Kidney (tissue), 14 donors: ENCODE results near the gene RHBDD2. TPM values are rescaled to one million over a fixed set of nuclear protein-coding genes. Genes with fewer than 3 reads are reported as not detected.

Source experiments
- DNase-seq, 5 donors: peaks; one replicate each; pipeline ENCODE4 v3.0.0-alpha.2; 2013 to 2020
- FAIRE-seq: peaks from 2 replicates; lab custom pipeline; 2012; peaks lifted over from hg19 to GRCh38; lab: Jason Lieb, UNC
- H3K27ac ChIP-seq, 2 donors: one replicate each; pipeline ENCODE4 v1.7.0; 2013; ENCODE audit warnings: low read depth in 2 of 2, low read length in 2 of 2, inconsistent platforms in 1 of 2
- H3K27me3 ChIP-seq: one replicate; pipeline ENCODE4 v1.7.1; 2013; ENCODE audit warnings: low read length, inconsistent platforms; ENCODE audit not compliant: control insufficient read depth, insufficient read depth
- H3K36me3 ChIP-seq, 3 donors: one replicate each; pipeline versions ENCODE4 v1.7.0 to v1.7.1; 2013; ENCODE audit warnings: low read length in 3 of 3, control low read depth in 1 of 3, inconsistent platforms in 1 of 3; ENCODE audit not compliant: insufficient read depth in 3 of 3, control insufficient read depth in 2 of 3
- H3K4me1 ChIP-seq, 3 donors: one replicate each; pipeline versions ENCODE4 v1.7.0 to v1.7.1; 2013; ENCODE audit warnings: low read length in 3 of 3, inconsistent platforms in 1 of 3, low read depth in 1 of 3; ENCODE audit not compliant: control insufficient read depth in 2 of 3, insufficient read depth in 2 of 3
- H3K4me3 ChIP-seq, 3 donors: one replicate each; pipeline versions ENCODE4 v1.7.0 to v1.8.1; 2013; ENCODE audit warnings: low read length in 3 of 3, control low read depth in 1 of 3, inconsistent platforms in 1 of 3
- H3K9ac ChIP-seq, 3 donors: one replicate each; pipeline versions ENCODE4 v1.7.0 to v1.7.1; 2013; ENCODE audit warnings: low read length in 3 of 3, control low read depth in 1 of 3, inconsistent platforms in 1 of 3
- H3K9me3 ChIP-seq, 3 donors: one replicate each; pipeline versions ENCODE4 v1.7.0 to v1.7.1; 2013; ENCODE audit warnings: low read length in 3 of 3, control low read depth in 1 of 3, inconsistent platforms in 1 of 3; ENCODE audit not compliant: control insufficient read depth in 2 of 3, insufficient read depth in 1 of 3
- intact Hi-C: fragments of 100-400 bp; cut with DNase I; formaldehyde crosslinking; loops from one replicate; pipeline ENCODE4 v1.11.1; 2022
- polyA plus RNA-seq: library from polyadenylated mRNA; stranded (reverse); fragments of 350-450 nt; fragmentation: Illumina TruSeq; extraction: RNeasy Lipid Tissue Mini Kit (QIAGEN cat#74804); gene quantifications from one replicate; pipeline ENCODE4 v1.2.3, GENCODE V29; 2014; ENCODE audit warnings: low read depth, low replicate concordance; ENCODE audit not compliant: insufficient read depth
- total RNA-seq: library from RNA; stranded (reverse); fragmentation: NEBNext Ultra II Directional; extraction: Animal tissue kit (Norgen Biotek cat#: 25700); gene quantifications from one replicate; pipeline ENCODE4 v1.2.1, GENCODE V29; 2021
- TF ChIP-seq, protein P1 (sequence below): IDR thresholded peaks from 3 replicates; pipeline ENCODE4 v1.5.1; 2012; ENCODE audit warnings: mild to moderate bottlenecking, moderate library complexity, borderline replicate concordance; ENCODE audit not compliant: insufficient read depth; ENCODE audit errors: extremely low read depth
- donor health status: control.
- donor health status: control.
- donor health status: control.
- donor health status: control.
- donor health status: control.
- donor health status: DM: yes; HTN: yes; CAD: no.
- donor health status: Normal renal cell carcinoma (clear cell type).

Gene RHBDD2
- total and polyA plus RNA-seq, 2 donors from 2014 or later = 89.5 to 185 TPM

GRCh38 chr7:75892634-75893272 is 13.9 kb downstream of the RHBDD2 start:
- TF ChIP-seq, protein P1, sequence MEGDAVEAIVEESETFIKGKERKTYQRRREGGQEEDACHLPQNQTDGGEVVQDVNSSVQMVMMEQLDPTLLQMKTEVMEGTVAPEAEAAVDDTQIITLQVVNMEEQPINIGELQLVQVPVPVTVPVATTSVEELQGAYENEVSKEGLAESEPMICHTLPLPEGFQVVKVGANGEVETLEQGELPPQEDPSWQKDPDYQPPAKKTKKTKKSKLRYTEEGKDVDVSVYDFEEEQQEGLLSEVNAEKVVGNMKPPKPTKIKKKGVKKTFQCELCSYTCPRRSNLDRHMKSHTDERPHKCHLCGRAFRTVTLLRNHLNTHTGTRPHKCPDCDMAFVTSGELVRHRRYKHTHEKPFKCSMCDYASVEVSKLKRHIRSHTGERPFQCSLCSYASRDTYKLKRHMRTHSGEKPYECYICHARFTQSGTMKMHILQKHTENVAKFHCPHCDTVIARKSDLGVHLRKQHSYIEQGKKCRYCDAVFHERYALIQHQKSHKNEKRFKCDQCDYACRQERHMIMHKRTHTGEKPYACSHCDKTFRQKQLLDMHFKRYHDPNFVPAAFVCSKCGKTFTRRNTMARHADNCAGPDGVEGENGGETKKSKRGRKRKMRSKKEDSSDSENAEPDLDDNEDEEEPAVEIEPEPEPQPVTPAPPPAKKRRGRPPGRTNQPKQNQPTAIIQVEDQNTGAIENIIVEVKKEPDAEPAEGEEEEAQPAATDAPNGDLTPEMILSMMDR = no peak
- intact Hi-C loops = no loop called here
- Histone ChIP-seq H3K9ac (no peak overlapping the region), H3K27ac (no peak overlapping the region), H3K4me3 (no peak overlapping the region), H3K36me3 (peaks cover 0 to 8% (median 0%) of the 10 kb centered on the region in 3 donors), H3K27me3 (no peaks in the 10 kb centered on the region), H3K9me3 (no peaks in the 10 kb centered on the region), H3K4me1 (peaks cover 0 to 3% (median 0%) of the 10 kb centered on the region in 3 donors)
- FAIRE-seq (no peak), DNase-seq (peak in 4 of 5 donors; percentile 59 to 87 (median 74))

DNA sequence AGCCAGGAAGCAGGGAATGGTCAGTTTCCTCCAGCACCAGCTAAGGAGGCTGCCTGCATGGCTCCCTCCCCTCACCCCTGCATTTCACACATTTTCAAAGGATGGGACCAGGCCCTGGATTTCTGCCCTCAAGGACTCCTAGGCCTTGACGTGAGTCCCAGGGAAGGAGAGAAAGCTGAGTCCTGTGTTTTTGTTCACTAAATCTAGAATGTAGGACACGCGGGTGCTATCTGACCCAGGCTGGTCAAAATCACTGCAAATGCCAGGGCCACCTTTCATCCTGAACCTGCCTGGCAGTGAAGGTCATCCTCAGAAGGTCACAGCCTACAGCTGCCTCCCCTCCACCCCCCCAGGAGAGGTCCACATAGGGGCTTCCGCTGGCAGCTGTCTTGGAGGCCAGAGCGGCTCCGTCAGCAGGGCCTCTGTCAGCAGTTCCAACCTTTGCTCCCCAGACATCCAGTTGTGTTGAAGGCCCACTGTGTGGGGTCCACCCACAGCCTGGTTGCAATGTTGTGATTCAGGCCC is 18.0 kb downstream of the RHBDD2 start:
- FAIRE-seq = no peak
- H3K4me3 ChIP-seq = no peak overlapping the region
- H3K27ac ChIP-seq = no peak overlapping the region
- H3K27me3 ChIP-seq = no peaks in the 10 kb centered on the region
- intact Hi-C loops = no loop called here
- H3K9me3 ChIP-seq = no peaks in the 10 kb centered on the region
- peaks cover 0 to 3% (median 0%) of the 10 kb centered on the region in 3 donors for H3K4me1 ChIP-seq
- TF ChIP-seq, protein P1 = no peak
- H3K36me3 ChIP-seq = no peaks in the 10 kb centered on the region
- DNase-seq = no peak
- no peak overlapping the region for H3K9ac ChIP-seq

GRCh38 chr7:75900617-75901315 is 21.9 kb downstream of the RHBDD2 start:
- no peaks in the 10 kb centered on the region for H3K36me3 ChIP-seq
- no peaks in the 10 kb centered on the region for H3K9me3 ChIP-seq
- no peak overlapping the region for H3K27ac ChIP-seq
- no peaks in the 10 kb centered on the region for H3K27me3 ChIP-seq
- H3K4me3 ChIP-seq = no peak overlapping the region
- H3K9ac ChIP-seq = no peak overlapping the region
- intact Hi-C loops = no loop called here
- TF ChIP-seq, protein P1 = no peak
- no peaks in the 10 kb centered on the region for H3K4me1 ChIP-seq
- no peak for FAIRE-seq
- no peak for DNase-seq
